AG04450 (cell line): ENCODE data around the gene SHFL. TPM values are rescaled to one million over a fixed set of nuclear protein-coding genes. Genes with fewer than 3 reads are reported as not detected.

Experiments used
- CTCF ChIA-PET: fragments of 300-600, 350-600 bp; formaldehyde crosslinking; extraction: SDS; loops from one replicate; lab custom pipeline; 2022; ENCODE audit warnings: antibody characterized with exemption, inconsistent platforms; lab: Charles Lee
- POLR2A ChIA-PET: fragments of 350-600 bp; formaldehyde crosslinking; extraction: SDS; loops from one replicate; lab custom pipeline; 2021; ENCODE audit warnings: antibody characterized with exemption, inconsistent platforms; lab: Yijun Ruan, JAX
- DNase-seq: peaks from one replicate; pipeline ENCODE4 v3.0.0-alpha.2; 2011; ENCODE audit warnings: low read depth, low spot score
- H3K27ac ChIP-seq: one replicate; pipeline ENCODE4 v1.5.1; 2012; ENCODE audit warnings: low read depth, low read length, control low read depth
- H3K27me3 ChIP-seq: one replicate; pipeline ENCODE4 v1.6.0; 2012; ENCODE audit warnings: low read length; ENCODE audit not compliant: control insufficient read depth, insufficient read depth
- H3K4me3 ChIP-seq: 2 replicates; pipeline ENCODE4 v1.5.1; 2011; ENCODE audit warnings: mild to moderate bottlenecking, low read depth, low read length, control low read depth
- H3K9me3 ChIP-seq: 2 replicates; pipeline ENCODE4 v1.5.1; 2012; ENCODE audit warnings: low read length; ENCODE audit not compliant: control insufficient read depth, insufficient read depth
- CTCF ChIP-seq: IDR thresholded peaks from 2 replicates; pipeline ENCODE4 v1.5.1; 2011; ENCODE audit warnings: low read depth, low read length, control low read depth, inconsistent platforms
- polyA plus RNA-seq: library from polyadenylated mRNA; depleted of rRNA; stranded (reverse); fragments of >200 nt; gene quantifications from 2 replicates; pipeline ENCODE4 v1.2.3, GENCODE V29; 2011

SHFL gene
- polyA plus RNA-seq, 1 experiment, result 25.0 TPM

GRCh38 chr19:10112895-10113591 is 26.9 kb downstream of the SHFL start:
- POLR2A ChIA-PET, result interaction anchor here (0.6 to 1.2 kb wide), 3 partner anchors 18 to 194 kb away, joined by 4 to 5 read pairs (median 4); no protein-coding TSS in a partner anchor
- peak; percentile 66 for TF ChIP-seq CTCF
- DNase-seq, result no peak

DNA sequence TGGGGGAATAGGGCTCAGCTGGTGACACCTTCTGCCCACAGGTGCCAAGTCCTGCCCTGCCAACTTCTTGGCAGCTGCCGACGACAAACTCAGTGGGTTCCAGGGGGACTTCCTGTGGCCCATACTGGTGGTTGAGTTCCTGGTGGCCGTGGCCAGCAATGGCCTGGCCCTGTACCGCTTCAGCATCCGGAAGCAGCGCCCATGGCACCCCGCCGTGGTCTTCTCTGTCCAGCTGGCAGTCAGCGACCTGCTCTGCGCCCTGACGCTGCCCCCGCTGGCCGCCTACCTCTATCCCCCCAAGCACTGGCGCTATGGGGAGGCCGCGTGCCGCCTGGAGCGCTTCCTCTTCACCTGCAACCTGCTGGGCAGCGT is 27.5 kb downstream of the SHFL start:
- H3K4me3 ChIP-seq, result no peak overlapping the region
- TF ChIP-seq CTCF, result no peak
- ChIA-PET CTCF (interaction anchor here (0.6 to 1.2 kb wide), 4 partner anchors 8 to 183 kb away, joined by 3 to 6 read pairs (median 4); partner anchors contain the start of gene ANGPTL6), POLR2A (interaction anchor here (0.6 to 1.2 kb wide), 3 partner anchors 8 to 21 kb away, joined by 3 to 4 read pairs (median 4); no protein-coding TSS in a partner anchor)
- no peaks in the 10 kb centered on the region for H3K27me3 ChIP-seq
- H3K9me3 ChIP-seq, result peaks cover 5% of the 10 kb centered on the region; the same call in 1 of the 2 replicates
- no peak overlapping the region for H3K27ac ChIP-seq
- no peak for DNase-seq

More at GRCh38 chr19:10112895-10113591, 26.9 kb downstream of the SHFL start:
- no peak overlapping the region for H3K4me3 ChIP-seq
- CTCF ChIA-PET, result interaction anchor here (0.6 to 1.2 kb wide), 4 partner anchors 9 to 183 kb away, joined by 3 to 6 read pairs (median 4); partner anchors contain the start of gene ANGPTL6
- peak overlapping the region; percentile 21 for H3K27ac ChIP-seq
- H3K27me3 ChIP-seq, result no peaks in the 10 kb centered on the region
- peaks cover 5% of the 10 kb centered on the region; the same call in 1 of the 2 replicates for H3K9me3 ChIP-seq

- CTCF ChIA-PET, result interaction anchor here (1.2 kb wide), 1 partner anchor 182 kb away, joined by 3 read pairs; no protein-coding TSS in a partner anchor
- TF ChIP-seq CTCF, result no peak
Measured at GRCh38 chr19:10113964-10114650, 28.0 kb downstream of the SHFL start.

GRCh38 chr19:10114651-10115391 is 28.7 kb downstream of the SHFL start:
- H3K4me3 ChIP-seq, result no peak overlapping the region
- H3K27me3 ChIP-seq, result no peaks in the 10 kb centered on the region
- no peak for TF ChIP-seq CTCF
- ChIA-PET CTCF (no interaction called here), POLR2A (interaction anchor here (2.8 kb wide), 1 partner anchor 9 kb away, joined by 19 read pairs; the partner anchor contains the start of gene PPAN)
- H3K27ac ChIP-seq, result no peak overlapping the region
- no peak for DNase-seq
- peaks cover 5% of the 10 kb centered on the region; the same call in 1 of the 2 replicates for H3K9me3 ChIP-seq

More at GRCh38 chr19:10113964-10114650, 28.0 kb downstream of the SHFL start:
- no peak overlapping the region for H3K4me3 ChIP-seq
- no peaks in the 10 kb centered on the region for H3K27me3 ChIP-seq
- no peak overlapping the region for H3K27ac ChIP-seq
- no peak for DNase-seq
- POLR2A ChIA-PET, result interaction anchor here (0.6 to 2.8 kb wide), 4 partner anchors 8 to 21 kb away, joined by 3 to 19 read pairs (median 4); partner anchors contain the start of gene PPAN
- peaks cover 5% of the 10 kb centered on the region; the same call in 1 of the 2 replicates for H3K9me3 ChIP-seq
